H1 (cell line): Measurements from ENCODE around the gene GALNT17. TPM values are rescaled to one million over a fixed set of nuclear protein-coding genes. Genes with fewer than 3 reads are reported as not detected.

ENCODE experiments used
- CTCF ChIA-PET: fragments of 300-600 bp; sonication (Branson Sonifier 250); formaldehyde crosslinking; loops from one replicate; lab custom pipeline; 2021; ENCODE audit not compliant: partially characterized antibody; lab: Charles Lee
- POLR2A ChIA-PET: fragments of 300-600 bp; sonication (Branson Sonifier 250); formaldehyde crosslinking; loops from one replicate; lab custom pipeline; 2021; ENCODE audit warnings: inconsistent platforms; ENCODE audit not compliant: partially characterized antibody; lab: Charles Lee
- DNase-seq, 2 experiments: peaks; one replicate each; pipeline versions ENCODE4 v3.0.0 to v3.0.0-alpha.2; 2010 to 2022; ENCODE audit warnings: low spot score in 2 of 2, low read depth in 1 of 2, mixed read lengths in 1 of 2
- FAIRE-seq: peaks from 2 replicates; lab custom pipeline; 2011; peaks lifted over from hg19 to GRCh38; lab: Jason Lieb, UNC
- H2AFZ ChIP-seq: 2 replicates; pipeline ENCODE4 v1.8.1; 2012; ENCODE audit warnings: low read length, inconsistent platforms
- H2AK5ac ChIP-seq: 2 replicates; pipeline ENCODE4 v1.6.1; 2013; ENCODE audit warnings: low read depth, low read length
- H2BK120ac ChIP-seq: replicated peaks from 2 replicates; pipeline ENCODE3; 2013; ENCODE audit warnings: low read depth, low read length, inconsistent platforms
- H2BK12ac ChIP-seq: 2 replicates; pipeline ENCODE4 v1.6.1; 2013; ENCODE audit warnings: low read depth, low read length
- H2BK15ac ChIP-seq: 2 replicates; pipeline ENCODE4 v1.6.1; 2013; ENCODE audit warnings: low read length
- H2BK20ac ChIP-seq: 2 replicates; pipeline ENCODE4 v1.6.1; 2013; ENCODE audit warnings: low read length
- H2BK5ac ChIP-seq: 2 replicates; pipeline ENCODE4 v1.6.1; 2013; ENCODE audit warnings: low read depth, low read length
- H3K14ac ChIP-seq: 2 replicates; pipeline ENCODE4 v1.6.1; 2013; ENCODE audit warnings: inconsistent platforms; ENCODE audit not compliant: insufficient read length
- H3K18ac ChIP-seq: 2 replicates; pipeline ENCODE4 v1.6.1; 2013; ENCODE audit warnings: low read length; ENCODE audit errors: extremely low read depth
- H3K23ac ChIP-seq: 2 replicates; pipeline ENCODE4 v1.6.1; 2013; ENCODE audit warnings: inconsistent platforms; ENCODE audit not compliant: insufficient read length
- H3K23me2 ChIP-seq: 2 replicates; pipeline ENCODE4 v1.6.1; 2013; ENCODE audit warnings: low read depth, low read length
- H3K27ac ChIP-seq: 2 replicates; pipeline ENCODE4 v1.6.1; 2011; ENCODE audit warnings: low read depth, low read length, inconsistent platforms
- H3K27me3 ChIP-seq, 4 experiments: replicated peaks in 1 of 4; 1 replicate in 1 of 4; 2 replicates in 3 of 4; pipeline versions ENCODE4 v1.6.1 to v1.8.1; 2011 to 2013; ENCODE audit warnings: low read length in 3 of 4, mild to moderate bottlenecking in 3 of 4, inconsistent platforms in 2 of 4, mixed read lengths in 2 of 4, moderate library complexity in 1 of 4; ENCODE audit not compliant: control insufficient read depth in 3 of 4, insufficient read depth in 3 of 4; ENCODE audit errors: extremely low read depth in 1 of 4
- H3K36me3 ChIP-seq, 4 experiments: 2 replicates each; pipeline versions ENCODE4 v1.6.1 to v1.8.1; 2011 to 2013; ENCODE audit warnings: mild to moderate bottlenecking in 4 of 4, low read length in 3 of 4, moderate library complexity in 2 of 4, control low read depth in 1 of 4, inconsistent platforms in 1 of 4; ENCODE audit not compliant: insufficient read depth in 4 of 4, control insufficient read depth in 2 of 4
- H3K4ac ChIP-seq: replicated peaks from 2 replicates; pipeline ENCODE3; 2013; ENCODE audit warnings: low read length, low read depth, mixed read lengths, inconsistent platforms; ENCODE audit not compliant: insufficient read length
- H3K4me1 ChIP-seq, 4 experiments: replicated peaks in 1 of 4; 1 replicate in 1 of 4; 2 replicates in 3 of 4; pipeline versions ENCODE4 v1.6.1 to v1.8.1; 2011 to 2013; ENCODE audit warnings: low read length in 3 of 4, inconsistent platforms in 2 of 4, mixed read lengths in 1 of 4; ENCODE audit not compliant: insufficient read depth in 4 of 4, control insufficient read depth in 3 of 4
- H3K4me2 ChIP-seq, 2 experiments: 2 replicates each; pipeline versions ENCODE4 v1.6.1 to v1.8.1; 2011 to 2013; ENCODE audit warnings: low read depth in 2 of 2, low read length in 2 of 2, control low read depth in 1 of 2, inconsistent platforms in 1 of 2, mild to moderate bottlenecking in 1 of 2; ENCODE audit not compliant: insufficient read depth in 1 of 2
- H3K4me3 ChIP-seq, 4 experiments: fragments of 200-600, 300-600 bp in 1 of 4; sonication (generic), shearing (Covaris generic), sonication (Bioruptor Twin) in 1 of 4; 2 replicates each; pipeline versions ENCODE4 v1.5.1 to v1.8.1; 2011 to 2016; ENCODE audit warnings: low read length in 4 of 4, low read depth in 3 of 4, control low read depth in 2 of 4, inconsistent platforms in 2 of 4, mild to moderate bottlenecking in 2 of 4, mixed read lengths in 1 of 4, moderate library complexity in 1 of 4; ENCODE audit not compliant: insufficient read depth in 2 of 4; ENCODE audit errors: extremely low read depth in 1 of 4
- H3K56ac ChIP-seq: replicated peaks from 2 replicates; pipeline ENCODE3; 2013; ENCODE audit warnings: low read depth, mild to moderate bottlenecking, mixed read lengths, low read length, inconsistent platforms; ENCODE audit not compliant: insufficient read length
- H3K79me1 ChIP-seq: 2 replicates; pipeline ENCODE4 v1.6.1; 2013; ENCODE audit warnings: low read depth, low read length, control low read depth
- H3K79me2 ChIP-seq, 2 experiments: 2 replicates each; pipeline versions ENCODE4 v1.6.1 to v1.8.1; 2012 to 2013; ENCODE audit warnings: low read length in 2 of 2, mild to moderate bottlenecking in 2 of 2, inconsistent platforms in 1 of 2; ENCODE audit not compliant: insufficient read depth in 2 of 2, control insufficient read depth in 1 of 2
- H3K9ac ChIP-seq, 4 experiments: replicated peaks in 1 of 4; 1 replicate in 1 of 4; 2 replicates in 3 of 4; pipeline versions ENCODE4 v1.6.1 to v1.8.1; 2011 to 2013; ENCODE audit warnings: low read depth in 3 of 4, low read length in 3 of 4, control low read depth in 2 of 4, mild to moderate bottlenecking in 2 of 4, moderate library complexity in 2 of 4, inconsistent platforms in 1 of 4; ENCODE audit errors: extremely low read depth in 1 of 4
- H3K9me3 ChIP-seq, 2 experiments: 2 replicates each; pipeline versions ENCODE4 v1.6.1 to v1.8.1; 2012 to 2013; ENCODE audit warnings: mild to moderate bottlenecking in 2 of 2, moderate library complexity in 2 of 2, control low read depth in 1 of 2, inconsistent platforms in 1 of 2, low read depth in 1 of 2, low read length in 1 of 2, mixed read lengths in 1 of 2; ENCODE audit not compliant: insufficient read depth in 2 of 2
- H4K20me1 ChIP-seq, 2 experiments: replicated peaks in 1 of 2; 2 replicates each; pipeline versions ENCODE3 to v1.8.1; 2011 to 2013; ENCODE audit warnings: inconsistent platforms in 2 of 2, low read length in 2 of 2, mild to moderate bottlenecking in 1 of 2; ENCODE audit not compliant: insufficient read depth in 2 of 2, control insufficient read depth in 1 of 2
- H4K5ac ChIP-seq: 2 replicates; pipeline ENCODE4 v1.6.1; 2013; ENCODE audit warnings: low read length, low read depth, mixed read lengths, inconsistent platforms; ENCODE audit not compliant: insufficient read length
- H4K8ac ChIP-seq: 2 replicates; pipeline ENCODE4 v1.8.0; 2013; ENCODE audit warnings: mild to moderate bottlenecking, moderate library complexity, low read length, inconsistent platforms; ENCODE audit not compliant: insufficient read depth; ENCODE audit errors: extremely low read depth
- H4K91ac ChIP-seq: replicated peaks from 2 replicates; pipeline ENCODE3; 2013; ENCODE audit warnings: low read length, mixed read lengths, inconsistent platforms; ENCODE audit not compliant: insufficient read length
- ATF2 ChIP-seq: IDR thresholded peaks from 2 replicates; pipeline ENCODE4 v1.6.1; 2012; ENCODE audit warnings: low read length, inconsistent platforms
- CREB1 ChIP-seq: IDR thresholded peaks from 2 replicates; pipeline ENCODE4 v1.6.1; 2012; ENCODE audit warnings: inconsistent platforms
- FOSL1 ChIP-seq: IDR thresholded peaks from 2 replicates; pipeline ENCODE4 v1.6.1; 2011; ENCODE audit warnings: mild to moderate bottlenecking, low read depth, low read length, moderate library complexity; ENCODE audit not compliant: insufficient read depth
- JUND ChIP-seq: IDR thresholded peaks from 2 replicates; pipeline ENCODE4 v1.6.1; 2011; ENCODE audit warnings: mild to moderate bottlenecking, improper control_type of control experiment, low read length
- KDM1A ChIP-seq: fragments of 200-600, 300-600 bp; sonication (generic); IDR thresholded peaks from 2 replicates; pipeline ENCODE4 v1.7.1; 2016; ENCODE audit warnings: mild to moderate bottlenecking, low read length, borderline replicate concordance
- POU5F1 ChIP-seq: IDR thresholded peaks from 2 replicates; pipeline ENCODE4 v1.6.1; 2011; ENCODE audit warnings: low read depth, mild to moderate bottlenecking, low read length, moderate library complexity
- RBBP5 ChIP-seq: IDR thresholded peaks from 2 replicates; pipeline ENCODE4 v1.7.1; 2012; ENCODE audit warnings: low read depth, mild to moderate bottlenecking, inconsistent platforms, low read length, moderate library complexity, borderline replicate concordance
- RFX5 ChIP-seq: IDR thresholded peaks from 2 replicates; pipeline ENCODE4 v1.6.1; 2011; ENCODE audit warnings: low read depth, low read length, improper control_type of control experiment, borderline replicate concordance
- RXRA ChIP-seq: IDR thresholded peaks from 2 replicates; pipeline ENCODE4 v1.6.1; 2011; ENCODE audit warnings: low read depth, mild to moderate bottlenecking, low read length, moderate library complexity; ENCODE audit not compliant: insufficient read depth
- SAP30 ChIP-seq: fragments of 300-600 bp; sonication (generic); IDR thresholded peaks from 2 replicates; pipeline ENCODE4 v1.7.1; 2012; ENCODE audit warnings: low read length, moderate library complexity, mild to moderate bottlenecking, inconsistent platforms; ENCODE audit not compliant: insufficient read depth, insufficient replicate concordance
- SP1 ChIP-seq: IDR thresholded peaks from 2 replicates; pipeline ENCODE4 v1.6.1; 2011; ENCODE audit warnings: low read depth, low read length
- TAF1 ChIP-seq: IDR thresholded peaks from 2 replicates; pipeline ENCODE4 v1.6.1; 2011; ENCODE audit warnings: mild to moderate bottlenecking, low read depth, low read length
- TCF12 ChIP-seq: IDR thresholded peaks from 2 replicates; pipeline ENCODE4 v1.6.1; 2011; ENCODE audit warnings: low read depth, mild to moderate bottlenecking, low read length
- YY1 ChIP-seq: IDR thresholded peaks from 2 replicates; pipeline ENCODE4 v1.6.1; 2011; ENCODE audit warnings: low read depth, mild to moderate bottlenecking, low read length
- WGBS, 2 experiments: shearing (Covaris generic) in 1 of 2; methylation state at CpG; one replicate each; pipeline versions ENCODE4 v1.1.6 to v1.1.7; 2013 to 2015; ENCODE audit warnings: low lambda C conversion rate in 2 of 2, mixed read lengths in 2 of 2, inconsistent platforms in 1 of 2, low coverage in 1 of 2, missing lambda C conversion rate in 1 of 2; ENCODE audit not compliant: insufficient replicate concordance in 2 of 2, insufficient coverage in 1 of 2, insufficient read length in 1 of 2; ENCODE audit errors: extremely low coverage in 1 of 2, missing lambda C conversion rate in 1 of 2; 5-methylcytosine and 5-hydroxymethylcytosine counted together
- polyA plus RNA-seq, 7 experiments: library from polyadenylated mRNA; depleted of rRNA in 3 of 7; stranded (reverse) in 5 of 7; unstranded in 2 of 7; fragments of >200 nt in 5 of 7; fragments of 200-250 nt in 2 of 7; gene quantifications; 1 replicate in 5 of 7; 2 replicates in 1 of 7; 4 replicates in 1 of 7; pipeline versions ENCODE4 v1.2.1 to v1.2.3, GENCODE V29; 2011 to 2013; ENCODE audit warnings: missing spikeins in 2 of 7, mixed read lengths in 2 of 7
- total RNA-seq: library from RNA; stranded (reverse); fragmentation: NEBNext Ultra II Directional; extraction: Animal tissue kit (Norgen Biotek cat#: 25700); gene quantifications from 2 replicates; pipeline ENCODE4 v1.2.1, GENCODE V29; 2021

GALNT17 gene
- total and polyA plus RNA-seq, 2 of the 8 experiments (the other 6 are each of a cell fraction or from before 2014, with no cell fraction given), result 37.7 to 47.0 TPM

- Histone ChIP-seq H3K79me2 (no peaks in the 10 kb centered on the region), H2BK20ac (no peak overlapping the region), H4K20me1 (no peaks in the 10 kb centered on the region), H3K79me1 (no peaks in the 10 kb centered on the region; the same call in 1 of the 2 replicates), H2AFZ (no peak overlapping the region), H3K27me3 (no peaks in the 10 kb centered on the region), H2BK5ac (no peak overlapping the region), H2BK120ac (no peak overlapping the region), H3K4me3 (no peak overlapping the region), H3K9me3 (no peaks in the 10 kb centered on the region), H3K23ac (no peak overlapping the region), H3K36me3 (peaks cover 0 to 2% (median 0%) of the 10 kb centered on the region in 4 experiments; a peak in 2 of 8 replicates), H3K4ac (no peak overlapping the region), H3K4me1 (no peaks in the 10 kb centered on the region), H2BK12ac (no peak overlapping the region), H4K91ac (no peak overlapping the region), H2BK15ac (no peak overlapping the region), H3K23me2 (0 out of 2 replicates have a peak, but pooled peaks cover 2% of the 10 kb centered on the region), H4K8ac (no peak overlapping the region), H3K9ac (no peak overlapping the region), H3K4me2 (no peak overlapping the region), H2AK5ac (no peak overlapping the region), H3K14ac (no peak overlapping the region), H3K27ac (no peak overlapping the region), H3K56ac (no peak overlapping the region), H3K18ac (no peak overlapping the region), H4K5ac (no peak overlapping the region)
- 90 to 100% methylated on average over 1 of the region's 1 CpG for WGBS, 2 experiments
- ChIA-PET CTCF (no interaction called here), POLR2A (no interaction called here)
- no peak for DNase-seq
- no peak for FAIRE-seq
- TF ChIP-seq RBBP5, result no peak
- TF ChIP-seq CREB1, result no peak
- TF ChIP-seq POU5F1, result no peak
- no peak for TF ChIP-seq RXRA
- no peak for TF ChIP-seq TAF1
- TF ChIP-seq SAP30, result no peak
- TF ChIP-seq YY1, result no peak
- no peak for TF ChIP-seq SP1
- TF ChIP-seq TCF12, result no peak
- TF ChIP-seq FOSL1, result no peak
- TF ChIP-seq JUND, result no peak
- no peak for TF ChIP-seq RFX5
- no peak for TF ChIP-seq KDM1A
- TF ChIP-seq ATF2, result no peak
Observed at GRCh38 chr7:71580027-71580426, 448.1 kb downstream of the GALNT17 start.
